Measurements from ENCODE around the gene PDE6B. TPM values are rescaled to one million over a fixed set of nuclear protein-coding genes. Genes with fewer than 3 reads are reported as not detected.

Gene PDE6B
- total RNA-seq, 4 donors from 2014 or later: 0.98 to 1.3 TPM; not detected in 2

DNA sequence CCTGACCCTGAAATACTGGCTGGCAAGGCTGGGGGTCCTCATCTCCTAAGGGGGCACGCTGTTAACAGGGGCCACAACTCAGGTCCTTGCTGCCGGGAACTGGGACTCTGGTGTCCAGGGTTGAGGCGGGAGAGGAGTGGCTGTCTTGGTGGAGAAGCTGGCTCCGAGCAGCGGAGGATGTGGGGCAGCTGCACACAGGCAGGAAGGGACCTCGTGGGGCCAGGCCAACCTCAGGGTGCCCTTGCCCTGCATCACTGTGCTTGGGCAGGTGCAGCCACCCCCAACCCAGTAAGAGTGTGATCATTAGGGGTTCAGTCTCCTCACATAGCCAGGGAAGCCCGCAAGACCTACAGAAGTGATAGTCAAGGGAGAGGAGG is 12.6 kb upstream of the PDE6B start:
- Histone ChIP-seq H3K4me3 (no peak overlapping the region), H3K9me3 (peaks cover 0 to 6% (median 0%) of the 10 kb centered on the region in 4 donors), H3K27ac (no peak overlapping the region), H3K27me3 (no peaks in the 10 kb centered on the region), H3K36me3 (no peaks in the 10 kb centered on the region), H3K4me1 (no peaks in the 10 kb centered on the region)
- 85 to 93% methylated on average over 5 to 7 of the region's 7 CpGs for WGBS, 2 donors
- DNase-seq (ENCODE audit: low spot score in 2 of 2): no peak
- TF ChIP-seq, protein P1, sequence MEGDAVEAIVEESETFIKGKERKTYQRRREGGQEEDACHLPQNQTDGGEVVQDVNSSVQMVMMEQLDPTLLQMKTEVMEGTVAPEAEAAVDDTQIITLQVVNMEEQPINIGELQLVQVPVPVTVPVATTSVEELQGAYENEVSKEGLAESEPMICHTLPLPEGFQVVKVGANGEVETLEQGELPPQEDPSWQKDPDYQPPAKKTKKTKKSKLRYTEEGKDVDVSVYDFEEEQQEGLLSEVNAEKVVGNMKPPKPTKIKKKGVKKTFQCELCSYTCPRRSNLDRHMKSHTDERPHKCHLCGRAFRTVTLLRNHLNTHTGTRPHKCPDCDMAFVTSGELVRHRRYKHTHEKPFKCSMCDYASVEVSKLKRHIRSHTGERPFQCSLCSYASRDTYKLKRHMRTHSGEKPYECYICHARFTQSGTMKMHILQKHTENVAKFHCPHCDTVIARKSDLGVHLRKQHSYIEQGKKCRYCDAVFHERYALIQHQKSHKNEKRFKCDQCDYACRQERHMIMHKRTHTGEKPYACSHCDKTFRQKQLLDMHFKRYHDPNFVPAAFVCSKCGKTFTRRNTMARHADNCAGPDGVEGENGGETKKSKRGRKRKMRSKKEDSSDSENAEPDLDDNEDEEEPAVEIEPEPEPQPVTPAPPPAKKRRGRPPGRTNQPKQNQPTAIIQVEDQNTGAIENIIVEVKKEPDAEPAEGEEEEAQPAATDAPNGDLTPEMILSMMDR (IDR thresholded peaks at IDR 0.05): no peak
- no peak for TF ChIP-seq EP300 (IDR thresholded peaks at IDR 0.05)
- TF ChIP-seq POLR2A (IDR thresholded peaks at IDR 0.05): no peak

DNA sequence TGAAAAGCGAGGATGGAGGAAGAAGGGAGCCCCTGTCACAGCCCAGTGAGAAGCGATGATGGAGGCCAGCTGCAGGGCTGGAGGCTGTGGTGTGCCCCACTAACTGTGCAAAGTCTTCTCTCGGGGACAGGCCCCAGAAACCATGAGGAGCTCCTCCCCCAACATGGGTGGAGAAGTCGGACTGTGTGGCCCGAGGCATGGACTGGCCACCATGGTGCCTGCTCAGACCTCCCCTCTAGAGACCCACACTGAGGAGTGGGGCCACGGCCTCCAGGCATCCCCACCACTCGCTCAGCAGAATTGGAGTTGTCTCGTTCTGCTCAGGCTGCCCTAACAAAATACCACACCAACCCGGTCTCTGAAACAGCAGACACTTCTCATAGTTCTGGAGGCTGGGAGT is 12.2 kb upstream of the PDE6B start:
- H3K36me3 ChIP-seq: no peaks in the 10 kb centered on the region
- peaks cover 0 to 6% (median 0%) of the 10 kb centered on the region in 4 donors for H3K9me3 ChIP-seq
- H3K4me3 ChIP-seq: no peak overlapping the region
- TF ChIP-seq, protein P1 (IDR thresholded peaks at IDR 0.05): no peak
- no peak for DNase-seq (ENCODE audit: low spot score in 2 of 2)
- no peaks in the 10 kb centered on the region for H3K27me3 ChIP-seq
- 82 to 92% methylated on average over 4 to 9 of the region's 9 CpGs for WGBS, 2 donors
- H3K4me1 ChIP-seq: no peaks in the 10 kb centered on the region
- H3K27ac ChIP-seq: no peak overlapping the region

DNA sequence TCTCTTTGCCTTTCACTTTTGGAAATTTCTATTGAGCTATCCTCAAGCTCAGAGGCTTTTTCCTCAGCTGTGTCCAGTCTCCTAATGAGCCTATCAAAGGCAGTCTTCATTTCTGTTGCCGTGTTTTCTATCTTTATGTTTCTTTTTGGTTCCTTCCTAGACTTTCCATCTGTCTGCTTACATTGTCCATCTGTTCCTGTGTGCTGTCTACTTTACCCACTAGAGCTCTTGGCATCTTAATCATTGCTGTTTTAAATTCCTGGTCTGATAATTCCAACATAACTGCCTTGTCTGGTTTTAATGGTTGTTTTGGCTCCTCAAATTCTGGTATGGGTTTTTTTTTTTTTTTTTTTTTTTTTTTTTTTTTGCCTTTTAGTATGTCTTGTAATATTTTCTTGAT is 9.3 kb upstream of the PDE6B start:
- Histone ChIP-seq H3K27me3 (no peaks in the 10 kb centered on the region), H3K27ac (no peak overlapping the region), H3K4me3 (no peak overlapping the region), H3K36me3 (no peaks in the 10 kb centered on the region), H3K9me3 (no peaks in the 10 kb centered on the region), H3K4me1 (no peaks in the 10 kb centered on the region)
- TF ChIP-seq, protein P1 (IDR thresholded peaks at IDR 0.05): no peak
- TF ChIP-seq POLR2A (IDR thresholded peaks at IDR 0.05) (no peak), EP300 (IDR thresholded peaks at IDR 0.05) (no peak)
- no peak for DNase-seq (ENCODE audit: low spot score in 2 of 2)
- WGBS, 2 donors: 75 to 95% methylated on average over 1 of the region's 1 CpG

DNA sequence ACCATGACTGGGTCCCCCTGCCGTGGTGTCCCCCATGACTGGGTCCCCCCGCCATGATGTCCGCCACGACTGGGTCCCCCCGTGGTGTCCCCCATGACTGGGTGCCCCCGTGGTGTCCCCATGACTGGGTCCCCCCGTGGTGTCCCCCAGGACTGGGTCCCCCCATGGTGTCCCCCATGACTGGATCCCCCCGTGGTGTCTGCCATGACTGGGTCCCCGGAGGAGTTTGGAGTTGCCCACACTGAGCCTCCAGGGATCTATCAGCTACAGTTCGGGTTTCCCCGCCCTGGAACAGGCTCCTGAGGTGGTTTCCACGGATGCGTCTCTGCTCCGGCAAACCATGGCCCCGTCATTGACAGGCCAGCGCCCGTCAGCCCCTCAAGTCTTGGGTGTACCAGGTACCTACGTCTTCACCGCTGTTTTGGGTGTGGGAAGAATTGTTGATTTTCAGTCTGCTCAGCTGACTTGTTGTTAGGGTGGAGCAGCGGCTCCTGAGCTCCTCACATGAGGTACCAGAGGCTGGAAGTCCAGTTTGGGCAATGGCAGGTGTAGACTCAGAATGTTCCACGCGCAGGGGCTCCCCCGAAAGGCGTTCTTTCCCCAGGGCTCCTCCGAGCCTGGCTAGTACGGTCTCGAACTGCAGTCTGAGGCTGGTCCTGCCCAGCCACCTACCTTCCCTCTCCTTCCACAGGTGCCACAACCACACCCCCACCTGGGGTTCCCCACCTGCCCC is 8.3 kb upstream of the PDE6B start:
- H3K9me3 ChIP-seq: no peaks in the 10 kb centered on the region
- 94 to 95% methylated on average over 23 to 24 of the region's 27 CpGs for WGBS, 2 donors
- DNase-seq (ENCODE audit: low spot score in 2 of 2): no peak
- no peaks in the 10 kb centered on the region for H3K4me1 ChIP-seq
- TF ChIP-seq, protein P1 (IDR thresholded peaks at IDR 0.05): no peak
- TF ChIP-seq POLR2A (IDR thresholded peaks at IDR 0.05) (no peak), EP300 (IDR thresholded peaks at IDR 0.05) (no peak)
- no peak overlapping the region for H3K27ac ChIP-seq
- no peak overlapping the region for H3K4me3 ChIP-seq
- H3K27me3 ChIP-seq: no peaks in the 10 kb centered on the region
- no peaks in the 10 kb centered on the region for H3K36me3 ChIP-seq

DNA sequence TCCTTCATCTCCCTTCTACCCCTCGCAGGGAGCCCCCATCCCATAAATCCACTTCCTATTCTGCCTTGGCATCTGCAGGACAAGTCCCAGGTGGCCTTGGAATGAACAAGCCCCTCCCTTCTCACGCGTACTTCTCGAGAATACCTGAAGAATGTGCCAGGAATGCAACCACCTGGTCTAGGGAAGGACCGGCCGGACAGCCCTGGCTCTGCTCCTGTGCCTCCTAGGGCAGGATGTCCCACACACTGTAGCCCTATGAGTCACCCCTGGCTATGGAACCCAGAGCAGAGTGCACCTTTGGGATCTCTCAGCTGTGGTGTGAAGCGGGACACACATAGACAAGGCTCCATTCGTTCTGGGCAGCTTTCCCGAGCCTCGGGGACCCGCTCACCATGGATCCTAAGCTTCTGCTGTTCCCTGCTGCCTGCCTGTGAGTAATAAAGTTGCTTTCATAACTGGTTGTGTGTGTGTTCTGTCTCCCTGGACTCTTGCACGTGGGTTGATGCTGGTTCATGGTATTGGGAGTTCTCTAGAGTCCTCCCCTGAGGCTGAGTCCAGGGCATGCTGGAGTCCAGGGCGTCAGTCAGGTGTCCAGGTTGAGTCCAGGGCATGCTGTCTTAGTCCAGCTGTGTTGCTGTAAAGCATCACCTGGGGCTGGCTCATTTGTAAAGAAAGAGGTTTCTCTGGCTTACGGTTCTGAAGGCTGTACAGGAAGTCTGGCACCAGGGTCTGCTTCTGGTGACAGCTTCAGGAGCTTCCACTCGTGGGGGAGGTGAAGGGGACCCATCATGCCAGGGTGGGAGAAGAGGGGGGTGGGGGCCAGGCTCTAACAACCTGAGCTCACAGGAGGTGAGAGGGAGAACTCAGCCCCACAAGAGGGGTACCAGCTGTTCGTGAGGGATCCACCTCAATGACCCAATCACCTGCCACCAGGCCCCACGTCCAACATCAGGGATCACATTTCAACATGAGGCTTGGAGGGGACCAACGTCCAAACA is 7.4 kb upstream of the PDE6B start:
- Histone ChIP-seq H3K27ac (no peak overlapping the region), H3K27me3 (no peaks in the 10 kb centered on the region), H3K36me3 (no peaks in the 10 kb centered on the region), H3K4me1 (no peaks in the 10 kb centered on the region), H3K9me3 (no peaks in the 10 kb centered on the region), H3K4me3 (no peak overlapping the region)
- TF ChIP-seq EP300 (IDR thresholded peaks at IDR 0.05) (no peak), POLR2A (IDR thresholded peaks at IDR 0.05) (no peak)
- TF ChIP-seq, protein P1 (IDR thresholded peaks at IDR 0.05): no peak
- DNase-seq (ENCODE audit: low spot score in 2 of 2): no peak
- WGBS, 2 donors: 60 to 70% methylated on average over 17 to 18 of the region's 18 CpGs
